HUES64 (cell line): ENCODE results near the gene MPZL2.

Source experiments
- H3K27ac ChIP-seq: 2 replicates; pipeline ENCODE4 v1.7.0; 2013; ENCODE audit warnings: low read depth, low read length, inconsistent platforms
- H3K27me3 ChIP-seq: 2 replicates; pipeline ENCODE4 v1.6.1; 2013; ENCODE audit warnings: mild to moderate bottlenecking, low read length; ENCODE audit not compliant: insufficient read depth
- H3K36me3 ChIP-seq: 2 replicates; pipeline ENCODE4 v1.6.1; 2013; ENCODE audit warnings: mild to moderate bottlenecking, low read length; ENCODE audit not compliant: insufficient read depth
- H3K4me1 ChIP-seq: 2 replicates; pipeline ENCODE4 v1.6.1; 2013; ENCODE audit warnings: mild to moderate bottlenecking, low read length, moderate library complexity; ENCODE audit not compliant: insufficient read depth
- H3K4me3 ChIP-seq: 2 replicates; pipeline ENCODE4 v1.5.1; 2013; ENCODE audit warnings: mild to moderate bottlenecking, low read length, moderate library complexity
- H3K9ac ChIP-seq: 2 replicates; pipeline ENCODE4 v1.6.1; 2013; ENCODE audit warnings: mild to moderate bottlenecking, low read depth, low read length
- H3K9me3 ChIP-seq: 2 replicates; pipeline ENCODE4 v1.6.1; 2013; ENCODE audit warnings: low read depth, low read length; ENCODE audit not compliant: insufficient read depth
- WGBS: fragments of 150-250, 120-280 bp; methylation state at CpG from one replicate; pipeline ENCODE4 v1.1.7; 2013; ENCODE audit warnings: missing lambda C conversion rate; 5-methylcytosine and 5-hydroxymethylcytosine counted together

Gene MPZL2

DNA sequence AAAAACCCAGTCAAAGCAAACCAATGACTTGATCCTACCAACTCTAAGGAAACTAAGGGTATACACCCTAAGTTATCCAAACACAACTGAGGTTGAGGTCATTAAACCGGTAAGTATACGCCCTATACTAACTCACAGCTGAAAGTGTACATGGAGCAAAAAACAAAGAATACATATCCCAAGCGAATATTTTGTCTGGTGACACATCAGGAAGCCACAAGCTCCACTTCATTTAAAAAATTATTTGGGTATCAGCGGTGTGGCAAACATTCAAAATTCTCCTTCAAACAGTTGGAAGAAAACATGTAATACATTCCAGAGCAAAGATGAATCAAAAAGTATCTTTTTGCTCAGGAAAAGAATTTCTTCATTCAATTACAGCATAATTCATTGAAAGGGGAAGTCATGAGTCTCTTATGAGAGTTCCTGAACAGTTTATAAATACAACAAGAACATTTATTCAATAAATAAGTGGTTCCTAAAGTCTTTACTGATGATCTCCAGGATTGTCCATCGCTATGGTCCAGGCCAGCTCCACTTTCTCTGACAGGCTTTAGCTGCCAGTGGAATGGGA, 34.7 kb downstream of the MPZL2 start:
- no peaks in the 10 kb centered on the region for H3K4me1 ChIP-seq
- no peaks in the 10 kb centered on the region for H3K36me3 ChIP-seq
- H3K9me3 ChIP-seq: no peaks in the 10 kb centered on the region
- H3K9ac ChIP-seq: no peak overlapping the region
- H3K27me3 ChIP-seq: peaks cover 3% of the 10 kb centered on the region; the same call in 1 of the 2 replicates
- H3K4me3 ChIP-seq: no peak overlapping the region
- H3K27ac ChIP-seq: no peak overlapping the region
- 92% methylated on average over 5 of the region's 5 CpGs for WGBS

DNA sequence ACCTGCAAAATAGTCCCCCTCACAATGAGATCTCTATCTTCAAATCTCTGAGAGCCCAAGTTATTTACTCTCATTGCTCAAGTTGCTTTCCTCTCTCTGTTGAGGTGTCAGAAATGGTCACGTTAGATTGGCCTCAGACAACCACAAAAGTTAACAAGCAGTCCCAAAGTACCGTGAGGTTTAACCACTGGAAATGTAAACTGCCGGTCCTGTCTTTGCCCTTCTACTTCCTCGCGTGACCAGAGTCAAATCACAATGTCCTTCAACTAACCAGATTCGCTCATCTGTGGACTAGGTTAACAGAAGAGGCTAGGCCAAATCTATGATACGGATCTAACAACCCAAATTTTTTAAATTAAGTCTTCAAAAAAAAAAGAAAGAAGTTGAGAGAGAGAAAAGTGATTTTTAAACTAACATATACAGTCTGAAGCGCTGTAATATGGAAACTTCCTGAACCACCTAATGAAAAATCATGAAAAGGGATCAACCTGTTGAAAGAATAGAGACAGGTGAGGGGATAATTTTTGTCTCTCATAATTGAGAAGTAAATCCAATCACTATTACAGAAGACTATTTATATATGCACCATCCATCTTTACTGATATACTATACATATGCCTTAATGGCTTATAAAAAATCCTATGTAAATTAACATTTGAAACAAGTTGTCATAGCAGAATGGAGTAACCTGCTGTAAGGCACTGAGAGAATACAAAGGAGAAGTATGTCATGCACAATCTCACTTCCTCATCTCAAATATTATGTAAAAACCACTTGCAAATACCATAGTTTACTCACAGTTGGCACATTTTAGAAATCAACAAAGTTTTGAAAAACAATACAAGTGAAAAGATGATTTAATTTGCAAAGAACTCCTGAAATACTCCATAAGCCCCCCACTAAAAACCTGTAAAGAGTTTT, 36.0 kb downstream of the MPZL2 start:
- H3K4me3 ChIP-seq: no peak overlapping the region
- no peaks in the 10 kb centered on the region for H3K9me3 ChIP-seq
- H3K27ac ChIP-seq: no peak overlapping the region
- H3K4me1 ChIP-seq: no peaks in the 10 kb centered on the region
- peaks cover 3% of the 10 kb centered on the region; the same call in 1 of the 2 replicates for H3K27me3 ChIP-seq
- no peak overlapping the region for H3K9ac ChIP-seq
- no peaks in the 10 kb centered on the region for H3K36me3 ChIP-seq
- 96% methylated on average over 6 of the region's 8 CpGs for WGBS

DNA sequence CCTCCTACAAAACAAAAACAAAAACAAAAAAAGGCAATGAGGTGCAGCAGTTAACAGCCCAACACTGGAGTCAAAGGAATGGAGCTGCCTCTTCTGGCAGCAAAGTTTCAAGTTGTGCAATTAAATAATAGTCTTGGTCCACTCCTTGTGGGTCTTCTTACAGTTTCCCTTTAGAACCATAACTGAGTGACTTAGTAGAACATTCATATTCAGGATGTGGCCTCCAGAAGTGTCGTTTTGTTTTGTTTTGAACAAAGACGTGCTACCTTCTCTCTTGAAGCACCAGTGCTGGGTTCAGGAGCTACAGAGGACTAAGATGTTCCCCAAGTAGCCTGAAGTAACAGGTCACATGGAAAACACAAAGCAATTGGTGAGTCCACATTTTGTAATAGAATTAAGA, 37.3 kb downstream of the MPZL2 start:
- peaks cover 3% of the 10 kb centered on the region; the same call in 1 of the 2 replicates for H3K27me3 ChIP-seq
- no peak overlapping the region for H3K4me3 ChIP-seq
- H3K9ac ChIP-seq: no peak overlapping the region
- no peaks in the 10 kb centered on the region for H3K9me3 ChIP-seq
- no peaks in the 10 kb centered on the region for H3K4me1 ChIP-seq
- no peak overlapping the region for H3K27ac ChIP-seq
- no peaks in the 10 kb centered on the region for H3K36me3 ChIP-seq
- WGBS: 85% methylated on average over 2 of the region's 2 CpGs

DNA sequence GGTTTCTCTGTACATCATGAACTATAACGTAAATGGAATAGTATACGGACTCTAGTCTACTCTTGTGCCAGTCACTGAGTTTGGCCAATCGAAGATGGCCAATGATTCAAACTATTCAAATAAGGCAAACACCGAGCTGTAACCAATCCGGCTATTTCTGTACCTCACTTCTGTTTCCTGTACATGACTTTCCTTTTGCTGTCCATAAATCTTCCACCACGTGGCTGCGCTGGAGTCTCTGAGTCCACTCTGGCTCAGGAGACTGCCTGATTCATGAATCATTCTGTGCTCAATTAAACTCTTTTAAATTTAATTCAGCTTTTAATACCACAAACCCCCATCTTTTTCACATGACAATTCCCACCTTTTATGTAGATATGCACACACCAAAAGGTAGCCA, 37.8 kb downstream of the MPZL2 start:
- WGBS: 93% methylated on average over 7 of the region's 7 CpGs
- Histone ChIP-seq H3K9ac (no peak overlapping the region), H3K36me3 (no peaks in the 10 kb centered on the region), H3K4me3 (no peak overlapping the region), H3K27ac (no peak overlapping the region), H3K9me3 (no peaks in the 10 kb centered on the region), H3K27me3 (peaks cover 3% of the 10 kb centered on the region; the same call in 1 of the 2 replicates), H3K4me1 (no peaks in the 10 kb centered on the region)

DNA sequence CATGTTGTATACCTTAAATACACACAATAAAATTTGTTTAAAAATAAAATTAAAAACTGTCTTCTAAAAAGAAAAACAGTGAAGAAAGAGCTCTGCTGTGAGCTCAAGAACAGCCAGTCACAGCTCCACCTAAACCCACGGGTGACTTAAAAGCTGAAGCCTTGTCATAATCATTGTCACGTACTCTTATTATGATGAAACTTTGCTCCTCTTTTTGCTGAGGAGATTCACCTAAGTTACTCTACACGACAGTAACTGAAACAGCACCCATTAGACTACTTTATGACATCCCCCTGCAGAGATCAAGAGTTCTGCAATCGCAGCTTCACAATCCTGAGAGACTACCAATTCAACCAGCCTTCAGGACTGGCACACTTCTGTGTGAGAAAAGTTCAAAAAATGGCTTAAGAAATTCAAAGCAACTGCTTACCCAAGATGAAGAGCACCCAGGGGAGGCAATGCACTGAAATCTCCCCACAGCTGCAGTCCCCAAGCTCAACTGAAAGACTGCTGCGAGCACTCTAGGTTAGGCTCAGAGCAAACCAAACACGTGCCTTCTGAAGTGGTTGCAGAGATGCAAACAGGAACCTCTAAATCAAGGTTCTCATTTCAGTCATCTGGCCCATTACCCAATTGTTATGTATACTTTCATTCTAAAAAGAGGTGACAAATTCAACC, 39.4 kb downstream of the MPZL2 start, which contains the start of gene JAML:
TSS of gene JAML (minus strand) at position 501 of the 678 bp plus-strand sequence. CDS start 10,145 bp downstream, outside the sequence.
- Histone ChIP-seq H3K27ac (no peak within 1 kb of the TSS), H3K36me3 (no peaks in the 10 kb centered on the region), H3K9me3 (no peaks in the 10 kb centered on the region), H3K4me1 (no peaks in the 10 kb centered on the region), H3K9ac (no peak within 1 kb of the TSS), H3K27me3 (peaks cover 3% of the 10 kb centered on the region; the same call in 1 of the 2 replicates), H3K4me3 (no peak within 1 kb of the TSS)
- WGBS: 86% methylated on average over 6 of the region's 6 CpGs

DNA sequence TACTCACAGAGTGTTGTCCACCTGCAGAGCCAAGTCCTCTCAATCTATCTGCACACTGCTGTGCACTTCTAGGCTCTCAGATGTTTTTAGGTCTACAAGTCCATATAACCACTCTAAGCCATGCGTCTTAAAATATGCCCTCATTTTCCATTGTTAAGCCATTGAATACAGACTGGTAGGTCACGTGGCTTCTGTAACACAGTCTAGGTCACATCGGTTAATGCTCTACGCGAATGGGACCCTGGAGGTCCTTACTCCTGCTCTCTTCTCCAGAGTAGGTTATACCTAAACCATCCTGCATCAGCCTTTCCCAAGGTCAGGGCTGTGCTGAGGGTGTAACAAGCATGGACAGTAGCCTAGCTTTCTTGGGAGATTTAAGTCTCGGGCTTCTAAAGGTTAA, 40.1 kb downstream of the MPZL2 start:
- Histone ChIP-seq H3K9me3 (no peaks in the 10 kb centered on the region), H3K27me3 (peaks cover 3% of the 10 kb centered on the region; the same call in 1 of the 2 replicates), H3K4me3 (no peak overlapping the region), H3K4me1 (no peaks in the 10 kb centered on the region), H3K9ac (no peak overlapping the region), H3K27ac (no peak overlapping the region), H3K36me3 (no peaks in the 10 kb centered on the region)
- 94% methylated on average over 6 of the region's 6 CpGs for WGBS

DNA sequence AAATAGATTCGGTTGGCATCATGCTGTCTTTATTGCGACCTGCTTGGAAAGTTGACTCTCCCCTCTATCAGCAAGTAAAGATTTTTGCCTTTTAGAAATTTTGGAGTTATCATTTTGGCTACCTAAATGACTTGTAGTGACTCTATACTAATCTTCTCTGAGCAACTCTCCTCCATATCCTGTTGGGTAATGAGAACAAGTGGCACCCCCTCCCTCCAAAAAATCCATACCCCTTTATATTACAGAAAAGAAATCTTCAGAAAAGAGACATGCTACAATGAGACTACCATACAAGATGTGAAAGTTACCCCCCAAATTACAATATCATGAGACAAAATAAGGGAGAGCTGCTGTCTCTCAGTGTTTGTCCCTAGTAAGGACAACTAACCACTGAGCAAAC, 40.5 kb downstream of the MPZL2 start:
- H3K27ac ChIP-seq: no peak overlapping the region
- H3K4me1 ChIP-seq: no peaks in the 10 kb centered on the region
- 100% methylated on average over 1 of the region's 2 CpGs for WGBS
- no peak overlapping the region for H3K4me3 ChIP-seq
- no peaks in the 10 kb centered on the region for H3K36me3 ChIP-seq
- no peaks in the 10 kb centered on the region for H3K9me3 ChIP-seq
- peaks cover 3% of the 10 kb centered on the region; the same call in 1 of the 2 replicates for H3K27me3 ChIP-seq
- H3K9ac ChIP-seq: no peak overlapping the region

DNA sequence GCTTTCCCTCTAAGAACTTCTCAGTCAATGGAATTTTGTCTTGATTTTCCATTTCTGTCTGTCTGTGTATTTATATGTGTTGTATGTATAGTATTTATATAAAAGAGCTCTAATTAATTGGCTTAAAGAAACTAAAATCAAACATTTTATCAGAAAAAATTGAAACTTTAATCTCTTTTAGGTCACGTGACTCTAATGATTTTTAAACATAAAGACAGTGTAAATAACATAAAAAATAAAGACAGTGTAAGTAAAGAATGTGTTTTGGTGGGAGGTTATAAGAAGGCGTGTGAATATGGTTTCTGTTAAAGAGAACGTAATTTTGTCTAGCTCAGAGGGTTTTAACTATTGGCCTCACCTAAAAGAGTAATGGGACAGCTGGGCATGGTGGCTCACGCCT, 41.7 kb downstream of the MPZL2 start:
- WGBS: 63% methylated on average over 3 of the region's 4 CpGs
- Histone ChIP-seq H3K4me1 (no peaks in the 10 kb centered on the region), H3K27ac (no peak overlapping the region)

DNA sequence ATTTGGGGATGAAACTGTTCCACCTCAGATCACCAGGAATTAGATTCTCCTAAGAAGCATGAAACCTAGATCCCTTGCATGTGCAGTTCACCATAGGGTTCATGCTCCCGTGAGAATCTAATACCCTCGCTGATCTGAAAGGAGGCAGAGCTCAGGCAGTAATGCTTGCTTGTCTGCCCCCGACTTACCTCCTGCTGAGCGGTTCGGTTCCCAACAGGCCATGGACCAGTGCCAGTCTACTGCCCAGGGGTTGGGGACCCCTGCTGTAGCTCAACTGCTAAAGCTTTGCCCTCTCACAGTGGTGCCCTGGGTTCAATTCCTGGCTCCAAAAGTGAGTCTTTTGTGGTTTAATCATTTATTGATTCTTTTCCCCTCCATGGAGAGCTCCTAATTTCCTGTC, 42.7 kb downstream of the MPZL2 start:
- no peaks in the 10 kb centered on the region for H3K27me3 ChIP-seq
- H3K4me3 ChIP-seq: no peak overlapping the region
- no peaks in the 10 kb centered on the region for H3K9me3 ChIP-seq
- no peaks in the 10 kb centered on the region for H3K4me1 ChIP-seq
- H3K36me3 ChIP-seq: no peaks in the 10 kb centered on the region
- WGBS: 81% methylated on average over 5 of the region's 5 CpGs
- no peak overlapping the region for H3K27ac ChIP-seq
- H3K9ac ChIP-seq: no peak overlapping the region

More for the DNA sequence above, 41.7 kb downstream of the MPZL2 start:
- Histone ChIP-seq H3K9ac (no peak overlapping the region), H3K9me3 (no peaks in the 10 kb centered on the region), H3K4me3 (no peak overlapping the region), H3K36me3 (no peaks in the 10 kb centered on the region), H3K27me3 (peaks cover 3% of the 10 kb centered on the region; the same call in 1 of the 2 replicates)

DNA sequence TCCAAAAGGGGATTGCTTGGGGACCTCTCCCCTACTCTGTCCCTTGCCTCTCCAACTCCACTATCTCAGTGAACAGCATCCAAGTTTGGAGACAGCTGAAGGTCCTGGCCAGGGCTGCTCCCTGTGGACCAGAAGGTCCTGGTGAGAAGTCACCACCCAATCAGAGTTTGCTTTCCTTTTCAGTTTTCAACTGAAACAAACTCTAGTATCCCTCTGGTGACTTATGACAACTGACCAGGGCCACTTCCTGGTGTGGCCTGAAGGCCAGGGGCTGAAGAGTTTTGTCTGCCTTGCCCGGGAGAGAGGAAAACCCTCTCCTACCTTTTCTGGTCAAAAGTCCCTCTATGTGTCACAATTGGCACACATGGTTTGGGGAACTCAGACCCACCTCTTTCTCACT, 44.4 kb downstream of the MPZL2 start:
- Histone ChIP-seq H3K9me3 (no peaks in the 10 kb centered on the region), H3K4me1 (no peaks in the 10 kb centered on the region), H3K9ac (no peak overlapping the region), H3K4me3 (no peak overlapping the region), H3K27ac (no peak overlapping the region), H3K27me3 (no peaks in the 10 kb centered on the region), H3K36me3 (no peaks in the 10 kb centered on the region)
- WGBS: 91% methylated on average over 1 of the region's 1 CpG

DNA sequence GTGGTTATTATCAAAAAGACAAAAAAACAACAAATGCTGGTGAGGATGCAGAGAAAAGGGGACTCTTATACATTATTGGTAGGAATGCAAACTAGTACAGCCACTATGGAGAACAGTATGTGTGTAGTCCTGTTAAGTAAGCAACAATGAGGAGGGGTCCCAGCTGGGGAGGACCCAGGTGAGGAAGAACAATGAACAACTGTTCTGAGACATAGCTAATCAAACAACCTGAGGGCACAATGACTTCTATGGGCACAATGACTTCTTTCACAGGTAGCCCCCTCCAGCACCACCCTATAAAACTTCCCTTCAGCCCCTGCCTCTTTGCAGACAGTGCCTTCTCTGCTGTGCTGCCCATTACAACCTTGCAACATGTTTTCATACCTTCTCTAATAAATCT, 44.9 kb downstream of the MPZL2 start:
- H3K27me3 ChIP-seq: no peaks in the 10 kb centered on the region
- no peak overlapping the region for H3K27ac ChIP-seq
- H3K9ac ChIP-seq: no peak overlapping the region
- H3K4me1 ChIP-seq: 0 out of 2 replicates have a peak, but pooled peaks cover 2% of the 10 kb centered on the region
- H3K36me3 ChIP-seq: no peaks in the 10 kb centered on the region
- no peaks in the 10 kb centered on the region for H3K9me3 ChIP-seq
- H3K4me3 ChIP-seq: no peak overlapping the region
